OCI-LY7 (cell line): ENCODE data around the gene EEF1AKMT3.

Experiments
- EZH2phosphoT487 ChIP-seq: fragments of 200-600 bp; sonication (generic); IDR thresholded peaks from 2 replicates; pipeline ENCODE4 v1.6.1; 2018; ENCODE audit warnings: low read depth, borderline replicate concordance, mild to moderate bottlenecking, mixed run types, antibody characterized with exemption, low read length, moderate library complexity, mixed read lengths
- TF ChIP-seq, protein P1 (sequence below): fragments of 200-600 bp; sonication (generic); conservative IDR thresholded peaks from 2 replicates; pipeline ENCODE4 v1.5.1; 2014; ENCODE audit warnings: mild to moderate bottlenecking, antibody characterized with exemption, low read length, moderate library complexity, mixed read lengths

DNA sequence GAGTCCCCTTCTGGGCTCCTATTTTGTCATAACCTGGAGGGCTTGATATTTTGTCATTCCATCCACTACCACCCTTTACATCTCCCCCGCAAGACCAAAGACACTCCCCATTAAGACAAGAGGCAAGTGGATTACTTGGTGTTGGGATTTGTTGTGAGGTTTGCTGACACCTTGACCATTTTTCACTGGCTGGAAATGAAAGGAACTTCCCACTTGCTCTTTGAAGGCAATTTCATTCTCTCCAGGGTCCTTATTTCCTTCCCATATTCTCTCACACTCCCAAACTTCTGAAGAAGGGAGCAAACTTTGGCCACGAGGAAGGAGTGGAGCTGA lies 48.8 kb upstream of the EEF1AKMT3 start:
- TF ChIP-seq, protein P1, sequence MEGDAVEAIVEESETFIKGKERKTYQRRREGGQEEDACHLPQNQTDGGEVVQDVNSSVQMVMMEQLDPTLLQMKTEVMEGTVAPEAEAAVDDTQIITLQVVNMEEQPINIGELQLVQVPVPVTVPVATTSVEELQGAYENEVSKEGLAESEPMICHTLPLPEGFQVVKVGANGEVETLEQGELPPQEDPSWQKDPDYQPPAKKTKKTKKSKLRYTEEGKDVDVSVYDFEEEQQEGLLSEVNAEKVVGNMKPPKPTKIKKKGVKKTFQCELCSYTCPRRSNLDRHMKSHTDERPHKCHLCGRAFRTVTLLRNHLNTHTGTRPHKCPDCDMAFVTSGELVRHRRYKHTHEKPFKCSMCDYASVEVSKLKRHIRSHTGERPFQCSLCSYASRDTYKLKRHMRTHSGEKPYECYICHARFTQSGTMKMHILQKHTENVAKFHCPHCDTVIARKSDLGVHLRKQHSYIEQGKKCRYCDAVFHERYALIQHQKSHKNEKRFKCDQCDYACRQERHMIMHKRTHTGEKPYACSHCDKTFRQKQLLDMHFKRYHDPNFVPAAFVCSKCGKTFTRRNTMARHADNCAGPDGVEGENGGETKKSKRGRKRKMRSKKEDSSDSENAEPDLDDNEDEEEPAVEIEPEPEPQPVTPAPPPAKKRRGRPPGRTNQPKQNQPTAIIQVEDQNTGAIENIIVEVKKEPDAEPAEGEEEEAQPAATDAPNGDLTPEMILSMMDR = no peak
- TF ChIP-seq EZH2phosphoT487 = no peak
